GM06990 (cell line): Measurements from ENCODE around the gene CCER1.

Experiments
- DNase-seq: peaks from one replicate; pipeline ENCODE4 v3.0.0-alpha.2; 2011; ENCODE audit not compliant: insufficient read length; ENCODE audit errors: extremely low read depth
- H3K27me3 ChIP-seq: replicated peaks from 2 replicates; pipeline ENCODE4 v1.6.0; 2011; ENCODE audit warnings: low read length; ENCODE audit not compliant: control insufficient read depth, insufficient read depth
- H3K36me3 ChIP-seq: 2 replicates; pipeline ENCODE4 v1.5.1; 2011; ENCODE audit warnings: low read length; ENCODE audit not compliant: control insufficient read depth, insufficient read depth
- H3K4me3 ChIP-seq: replicated peaks from 2 replicates; pipeline ENCODE4 v1.5.1; 2011; ENCODE audit warnings: low read depth, mild to moderate bottlenecking, control low read depth, low read length
- CTCF ChIP-seq: IDR thresholded peaks from 2 replicates; pipeline ENCODE4 v1.5.1; 2011; ENCODE audit warnings: low read length, control low read depth, mild to moderate bottlenecking, inconsistent platforms; ENCODE audit not compliant: insufficient read depth, poor library complexity, severe bottlenecking

Gene CCER1

GRCh38 chr12:90974286-90974685, 19.3 kb upstream of the CCER1 start:
- no peak for TF ChIP-seq CTCF
- no peak for DNase-seq

GRCh38 chr12:90972226-90972625, 17.2 kb upstream of the CCER1 start:
- Histone ChIP-seq H3K4me3 (no peak overlapping the region), H3K27me3 (no peaks in the 10 kb centered on the region), H3K36me3 (no peaks in the 10 kb centered on the region)
- TF ChIP-seq CTCF = no peak
- no peak for DNase-seq

More at GRCh38 chr12:90974286-90974685, 19.3 kb upstream of the CCER1 start:
- Histone ChIP-seq H3K36me3 (no peaks in the 10 kb centered on the region), H3K27me3 (no peaks in the 10 kb centered on the region), H3K4me3 (no peak overlapping the region)

- H3K4me3 ChIP-seq = no peak overlapping the region
- DNase-seq = no peak
- no peaks in the 10 kb centered on the region for H3K27me3 ChIP-seq
- no peaks in the 10 kb centered on the region for H3K36me3 ChIP-seq
- no peak for TF ChIP-seq CTCF
Observed at GRCh38 chr12:90970911-90971310, 15.9 kb upstream of the CCER1 start.

GRCh38 chr12:90970471-90970870, 15.5 kb upstream of the CCER1 start:
- no peak for DNase-seq
- no peaks in the 10 kb centered on the region for H3K36me3 ChIP-seq
- no peak for TF ChIP-seq CTCF
- no peak overlapping the region for H3K4me3 ChIP-seq
- H3K27me3 ChIP-seq = no peaks in the 10 kb centered on the region

GRCh38 chr12:90969851-90970250, 14.9 kb upstream of the CCER1 start:
- DNase-seq = no peak
- TF ChIP-seq CTCF = no peak
- Histone ChIP-seq H3K27me3 (no peaks in the 10 kb centered on the region), H3K4me3 (no peak overlapping the region), H3K36me3 (no peaks in the 10 kb centered on the region)

GRCh38 chr12:90969346-90969745, 14.4 kb upstream of the CCER1 start:
- DNase-seq = no peak
- H3K27me3 ChIP-seq = no peaks in the 10 kb centered on the region
- no peak for TF ChIP-seq CTCF
- no peaks in the 10 kb centered on the region for H3K36me3 ChIP-seq
- no peak overlapping the region for H3K4me3 ChIP-seq
